Measurements from ENCODE around the gene ADGRG1.

The ADGRG1 gene

DNA sequence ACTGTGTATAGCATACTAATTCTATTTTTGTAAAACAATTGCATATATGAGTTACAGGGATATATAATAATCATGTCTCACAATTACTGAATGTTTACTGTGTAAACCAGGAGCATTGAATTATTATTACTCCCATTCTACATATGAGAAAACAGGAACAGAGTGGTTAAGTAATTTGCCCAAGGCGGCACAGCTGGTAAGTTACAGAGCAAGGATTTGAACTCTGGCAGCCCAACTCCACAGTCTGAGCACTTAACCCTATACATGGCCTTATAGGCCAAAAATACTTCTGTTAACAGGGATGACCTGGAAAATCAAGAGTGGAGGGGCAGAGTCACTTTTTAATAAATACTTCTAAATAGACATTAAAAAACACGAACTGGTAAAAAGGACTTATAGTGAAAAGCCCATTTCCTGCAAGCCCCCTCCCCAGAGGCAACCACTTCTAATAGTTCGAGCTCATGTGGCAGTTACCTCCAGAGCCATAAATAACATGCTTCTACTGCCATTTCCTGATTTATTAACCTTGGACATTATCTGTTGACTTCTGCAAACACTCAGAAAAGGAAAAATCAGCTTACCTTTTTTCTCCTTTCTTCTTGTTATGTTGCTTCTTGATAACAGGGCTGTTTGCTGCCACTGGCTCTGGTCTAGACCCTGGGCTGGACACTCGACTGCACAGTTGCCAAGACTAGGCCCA is 22.1 kb upstream of the ADGRG1 start:
- DNase-seq (ENCODE audit: low spot score), result no peak

DNA sequence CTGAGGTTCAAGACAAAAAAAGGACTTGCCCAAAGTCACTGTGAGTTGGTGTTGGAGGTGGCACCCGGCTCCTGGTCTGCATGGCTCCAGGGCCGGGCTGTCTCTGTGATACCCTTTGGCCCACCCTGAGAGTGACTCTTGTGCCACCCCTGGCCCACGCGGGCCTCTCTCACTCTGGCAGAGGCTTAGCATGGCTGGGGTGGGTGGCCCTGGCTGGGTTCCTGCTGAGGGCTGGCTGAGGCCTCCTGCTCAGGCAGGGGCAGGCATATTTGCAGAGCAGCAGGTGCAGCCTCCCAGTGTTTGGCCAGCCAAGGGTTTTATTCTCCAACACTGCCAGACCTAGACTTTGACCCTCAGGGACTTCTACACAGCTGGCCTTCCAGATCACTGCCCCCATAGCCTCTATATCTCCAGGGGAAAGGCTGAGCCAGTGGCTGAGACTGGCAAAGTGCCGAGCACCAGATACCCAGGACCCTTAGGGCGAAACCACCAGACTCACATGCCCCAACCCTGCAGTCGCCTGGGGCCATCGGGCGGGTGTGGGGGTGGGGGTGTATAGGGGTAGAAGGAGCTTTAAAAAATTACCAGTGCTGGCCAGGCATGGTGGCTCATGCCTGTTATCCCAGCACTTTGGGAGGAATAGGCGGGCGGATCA is 21.5 kb upstream of the ADGRG1 start:
- no peak for DNase-seq (ENCODE audit: low spot score)

DNA sequence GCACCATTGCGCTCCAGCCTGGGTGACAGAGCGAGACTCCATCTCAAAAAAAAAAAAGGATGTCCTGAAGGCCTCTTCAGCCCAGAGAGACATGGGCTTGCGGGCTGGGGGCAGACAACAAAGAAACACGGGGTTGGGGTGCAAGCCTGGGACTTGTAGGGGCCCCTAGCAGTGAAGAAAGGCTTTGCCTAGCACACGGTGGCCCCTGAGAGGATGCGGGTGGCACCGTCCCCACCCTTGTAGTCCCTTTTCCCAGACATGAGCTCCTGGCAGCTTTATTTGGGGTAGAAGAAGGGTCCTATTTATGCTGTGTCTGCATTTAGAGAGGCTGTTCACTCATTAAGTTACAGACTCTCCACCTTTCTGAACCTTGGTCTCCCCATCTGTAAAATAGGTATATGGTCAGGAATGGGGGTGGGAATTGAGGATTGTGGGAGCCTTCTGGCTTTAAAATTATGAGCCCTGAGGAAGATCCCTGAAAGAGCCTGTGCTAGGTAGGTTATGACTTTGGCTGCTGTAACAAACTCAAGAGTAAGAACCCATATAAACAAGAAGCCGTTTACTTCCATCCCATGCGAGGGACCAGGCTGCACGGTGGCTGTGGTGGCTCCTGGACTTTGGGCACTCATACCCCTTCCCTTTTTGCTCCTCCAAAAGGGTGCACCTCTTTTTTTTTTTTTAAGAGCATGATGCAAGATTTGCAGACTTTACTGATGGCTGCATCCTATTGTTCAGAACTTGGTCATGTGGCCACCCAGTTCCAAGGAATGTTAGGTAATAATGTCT is 20.6 kb upstream of the ADGRG1 start:
- no peak for DNase-seq (ENCODE audit: low spot score)

DNA sequence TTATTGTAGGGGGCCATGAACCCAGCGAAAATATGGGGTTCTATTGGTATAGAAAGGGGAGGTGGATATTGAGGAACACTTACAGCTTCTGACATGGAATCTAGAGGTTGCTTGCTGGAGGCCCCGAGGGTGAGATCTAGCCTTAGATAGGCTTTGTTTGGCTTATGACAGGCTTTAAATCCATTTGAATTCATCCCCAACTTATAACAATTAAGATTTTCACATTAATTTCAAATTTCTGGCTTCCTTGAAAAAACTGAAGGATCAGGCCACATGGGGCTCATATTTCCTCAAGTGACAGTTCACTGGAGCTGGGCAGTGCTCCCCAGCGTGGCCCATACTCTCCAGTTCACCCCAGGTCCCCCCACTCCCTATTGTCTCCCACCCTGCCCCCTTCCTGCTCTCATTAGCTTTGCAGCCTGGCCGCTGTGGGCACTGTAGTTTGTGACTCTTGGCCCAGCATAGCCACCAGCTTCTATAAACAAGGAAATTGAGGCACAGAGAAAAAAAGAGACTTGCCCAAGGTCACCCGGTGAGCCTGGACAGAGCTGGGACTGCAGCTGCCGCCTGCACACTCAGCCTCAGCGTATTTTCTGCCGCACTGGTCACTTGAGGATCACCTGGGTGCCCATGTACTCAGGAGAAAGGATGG is 19.8 kb upstream of the ADGRG1 start:
- no peak for DNase-seq (ENCODE audit: low spot score)

DNA sequence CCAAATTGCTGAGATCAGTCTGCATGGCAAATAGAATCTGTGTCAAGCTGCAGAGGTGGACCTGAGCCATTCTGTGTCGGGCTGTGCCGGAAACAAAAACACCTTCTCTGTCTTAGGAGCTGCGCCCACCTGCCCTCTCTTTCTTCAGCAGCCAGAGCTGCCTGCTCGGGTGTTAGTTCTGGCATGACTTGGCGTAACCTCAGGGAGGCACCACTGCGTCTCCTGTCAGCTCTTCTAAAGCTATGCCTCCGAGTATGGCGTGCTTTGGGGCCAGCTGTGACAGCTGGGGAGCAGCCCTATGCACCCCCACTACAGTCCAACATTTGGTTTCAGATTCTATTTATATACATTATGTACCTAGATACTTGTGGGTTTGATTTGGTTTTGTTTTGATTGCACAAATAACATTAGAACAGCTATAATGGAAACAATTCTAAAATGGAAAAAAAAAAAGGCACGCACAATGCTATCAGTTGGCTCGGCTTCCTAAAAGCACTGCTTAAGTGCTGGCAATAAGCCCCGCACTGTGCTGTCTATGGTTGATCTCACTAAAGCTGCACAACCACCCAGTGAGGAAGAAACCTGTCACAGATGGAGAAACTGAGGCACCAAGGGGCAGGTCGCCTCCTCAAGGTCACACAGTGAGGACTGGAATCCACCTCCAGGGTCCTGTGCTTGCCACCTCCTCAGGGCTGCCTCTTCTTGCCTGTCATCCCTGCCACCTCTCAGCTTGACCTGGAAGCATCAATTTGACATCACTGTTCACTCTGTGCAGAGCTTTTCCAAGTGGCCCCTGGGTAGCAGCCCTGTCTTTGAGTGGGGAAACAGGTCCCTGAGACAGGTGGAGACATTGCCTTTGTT is 18.7 kb upstream of the ADGRG1 start:
- DNase-seq (ENCODE audit: low spot score), result peak; percentile 95

GRCh38 chr16:57610611-57611010 is 17.8 kb upstream of the ADGRG1 start:
- no peak for DNase-seq (ENCODE audit: low spot score)

DNA sequence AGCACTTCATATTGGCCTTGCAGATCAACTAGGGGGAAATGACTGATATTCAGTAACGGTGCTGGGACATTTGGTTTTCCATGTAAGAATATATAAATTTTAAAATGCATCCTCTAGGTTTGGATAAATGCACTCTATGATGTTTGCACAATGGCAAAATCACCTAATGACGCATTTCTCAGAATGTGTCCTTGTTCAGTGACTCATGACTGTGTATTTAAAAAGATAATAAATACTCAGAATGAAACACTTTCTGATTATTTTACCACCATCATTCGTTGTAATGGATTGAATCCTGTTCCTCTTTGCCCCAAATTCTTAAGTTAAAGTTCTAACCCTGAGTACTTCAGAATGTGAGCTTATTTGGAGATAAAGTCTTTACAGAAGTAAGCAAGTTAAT is 17.2 kb upstream of the ADGRG1 start:
- peak; percentile 71 for DNase-seq (ENCODE audit: low spot score)

GRCh38 chr16:57611706-57612105 is 16.7 kb upstream of the ADGRG1 start:
- no peak for DNase-seq (ENCODE audit: low spot score)

GRCh38 chr16:57612494-57612893 is 15.9 kb upstream of the ADGRG1 start:
- DNase-seq (ENCODE audit: low spot score), result no peak

DNA sequence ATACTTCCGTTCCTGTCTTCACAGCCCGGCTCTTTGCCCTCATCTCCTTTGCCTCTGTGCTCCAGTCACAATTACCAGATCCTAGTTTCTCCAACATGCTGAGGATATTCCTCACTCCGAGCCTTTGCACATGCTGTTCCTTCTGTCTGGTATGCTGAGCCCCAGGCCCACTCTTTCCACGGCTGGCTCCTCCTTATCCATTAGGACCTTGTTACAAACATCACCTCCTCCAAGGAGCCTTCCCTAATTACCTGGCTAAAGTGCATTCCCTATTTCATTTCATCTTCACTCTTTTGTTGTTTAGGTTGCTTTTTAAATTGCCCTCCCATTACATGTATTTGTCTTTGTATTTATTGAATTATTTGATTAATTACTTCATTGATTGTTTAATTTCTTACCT is 14.9 kb upstream of the ADGRG1 start:
- no peak for DNase-seq (ENCODE audit: low spot score)

DNA sequence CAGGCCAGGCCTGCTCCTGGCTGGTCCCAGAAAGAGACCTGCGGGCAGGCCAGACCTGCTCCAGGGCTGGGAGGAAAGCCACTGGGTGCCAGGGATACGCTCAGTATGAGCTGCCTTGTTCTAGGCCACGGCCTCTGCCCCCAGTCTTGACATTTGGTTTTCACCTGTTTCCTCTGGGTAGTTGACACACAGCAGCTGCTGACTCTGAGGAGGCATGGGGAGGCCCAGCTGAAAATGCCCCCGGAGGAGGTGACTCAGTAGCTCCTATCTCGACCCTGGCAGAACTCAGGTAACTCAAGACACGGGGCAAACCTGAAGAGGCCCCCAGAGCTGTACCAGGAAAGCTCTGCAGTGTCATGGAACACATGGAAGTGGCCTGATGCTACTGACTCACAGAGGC is 13.9 kb upstream of the ADGRG1 start:
- no peak for DNase-seq (ENCODE audit: low spot score)

GRCh38 chr16:57614944-57615343 is 13.5 kb upstream of the ADGRG1 start:
- no peak for DNase-seq (ENCODE audit: low spot score)

- DNase-seq (ENCODE audit: low spot score), result no peak
Observed at GRCh38 chr16:57615813-57616212, 12.6 kb upstream of the ADGRG1 start.

- no peak for DNase-seq (ENCODE audit: low spot score)
Observed at GRCh38 chr16:57616241-57616640, 12.2 kb upstream of the ADGRG1 start.

DNA sequence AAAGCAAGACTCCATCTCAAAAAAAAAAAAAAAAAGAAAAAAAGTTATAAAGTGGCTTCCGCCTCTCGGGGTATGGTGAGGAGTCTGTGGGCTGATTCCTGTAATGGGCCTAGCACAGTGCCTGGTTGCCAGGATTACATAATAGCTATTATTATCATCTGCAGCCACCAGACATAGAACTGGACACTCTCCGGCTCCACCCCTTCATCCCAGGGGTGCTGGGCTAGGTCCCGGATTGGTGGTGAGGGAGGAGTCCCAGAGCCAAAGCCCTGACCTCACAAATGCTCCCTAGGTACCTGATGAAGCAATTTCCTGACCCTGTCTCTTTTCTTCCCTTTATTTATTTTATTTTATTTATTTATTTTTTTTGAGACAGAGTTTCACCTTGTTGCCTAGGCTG is 11.6 kb upstream of the ADGRG1 start:
- DNase-seq (ENCODE audit: low spot score), result no peak

DNA sequence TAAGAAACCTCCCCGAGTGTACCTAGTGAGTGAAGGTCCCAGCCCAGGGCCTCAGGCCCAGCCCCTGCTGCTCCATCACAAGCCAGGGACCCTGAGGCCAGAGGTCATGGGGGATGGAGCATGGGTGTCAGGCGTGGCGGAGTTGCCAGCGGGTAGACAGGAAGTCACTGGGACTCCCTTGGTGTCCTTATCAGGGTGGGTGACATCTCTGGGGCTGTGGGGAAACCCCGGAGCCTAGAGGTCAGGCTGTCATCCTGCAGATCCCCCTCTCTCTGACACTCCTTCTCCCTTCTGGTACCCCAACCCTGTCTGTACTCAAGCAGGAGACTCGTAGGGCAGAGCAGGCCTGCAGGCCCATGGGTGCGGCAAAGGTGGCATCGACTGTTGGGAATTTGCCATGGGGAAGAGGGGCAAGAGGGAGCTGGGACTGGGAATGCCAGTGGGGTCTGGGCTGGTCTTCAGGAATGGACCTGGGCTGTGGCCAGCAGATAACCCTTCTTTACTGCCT is 10.8 kb upstream of the ADGRG1 start:
- DNase-seq (ENCODE audit: low spot score), result no peak

GRCh38 chr16:57618296-57619132 is 9.9 kb upstream of the ADGRG1 start:
- no peak for DNase-seq (ENCODE audit: low spot score)

DNA sequence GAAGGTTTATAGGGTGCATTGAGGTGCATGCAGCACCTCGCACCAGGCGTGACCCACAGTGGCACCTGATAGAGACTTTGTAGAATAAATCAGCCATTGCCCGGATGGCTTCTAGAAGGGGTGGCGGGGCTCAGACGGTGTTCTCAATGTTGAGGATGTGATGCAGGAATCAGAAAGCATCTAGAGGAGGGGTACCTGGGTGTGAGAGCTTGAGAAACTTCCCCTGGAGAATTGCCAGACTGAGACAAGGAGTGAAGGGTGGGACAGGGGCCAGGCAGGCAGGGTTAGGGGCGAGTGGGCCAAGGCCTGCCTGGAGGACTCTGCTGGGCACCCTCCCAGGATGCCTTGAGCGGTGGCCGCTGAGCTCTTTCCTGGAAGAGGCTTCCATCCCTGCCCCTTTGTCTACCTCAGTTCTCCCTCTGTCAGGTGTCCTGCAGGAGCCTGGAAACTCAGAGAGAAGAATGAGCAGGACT is 9.3 kb upstream of the ADGRG1 start:
- no peak for DNase-seq (ENCODE audit: low spot score)

- DNase-seq (ENCODE audit: low spot score), result no peak
Observed at GRCh38 chr16:57619606-57620334, 8.7 kb upstream of the ADGRG1 start.

All from activated CD4-positive, alpha-beta T cell treated with anti-CD3 and anti-CD28 coated beads, Interleukin-2, Interleukin-4, amounts not matched to agents 100 ng/mL and 50 ng/mL, durations not matched to agents 16 hours and 8 hours (primary cell).